Heart left ventricle (tissue), 16 donors: ENCODE data around the gene NUTF2. TPM values are rescaled to one million over a fixed set of nuclear protein-coding genes. Genes with fewer than 3 reads are reported as not detected.
A peak's percentile ranks its signal among the peaks of the same experiment; 100 is the strongest.

Source experiments
- ATAC-seq, 4 donors: fragments of 200-7000 bp; cut with Tn5 transposase; one replicate each; pipeline ENCODE4 v1.9.1; 2020 to 2022; ENCODE audit warnings: moderate library complexity in 4 of 4, mild to moderate bottlenecking in 3 of 4, moderate number of reproducible peaks in 1 of 4
- DNase-seq, 5 donors: peaks; one replicate each; pipeline ENCODE4 v3.0.0-alpha.2; 2020
- H3K27ac ChIP-seq, 12 donors: fragments of 200-600 bp; sonication (generic) in 4 of 12; one replicate each; pipeline versions ENCODE4 v1.5.0 to v1.8.0; 2016 to 2022; ENCODE audit warnings: mild to moderate bottlenecking in 2 of 12
- H3K27me3 ChIP-seq, 9 donors: fragments of 200-600 bp; sonication (generic) in 2 of 9; one replicate each; pipeline versions ENCODE4 v1.5.1 to v1.8.0; 2016 to 2022; ENCODE audit warnings: mild to moderate bottlenecking in 3 of 9
- H3K36me3 ChIP-seq, 9 donors: fragments of 200-600 bp; sonication (generic) in 2 of 9; one replicate each; pipeline versions ENCODE4 v1.5.0 to v1.8.0; 2018 to 2022; ENCODE audit warnings: mild to moderate bottlenecking in 2 of 9
- H3K4me1 ChIP-seq, 12 donors: fragments of 200-600 bp; sonication (generic) in 4 of 12; one replicate each; pipeline versions ENCODE4 v1.5.0 to v1.8.0; 2016 to 2022; ENCODE audit warnings: mild to moderate bottlenecking in 3 of 12
- H3K4me3 ChIP-seq, 12 donors: fragments of 200-600 bp; sonication (generic) in 4 of 12; one replicate each; pipeline versions ENCODE4 v1.5.0 to v1.8.0; 2017 to 2022; ENCODE audit warnings: mild to moderate bottlenecking in 9 of 12, moderate library complexity in 4 of 12
- H3K9me3 ChIP-seq, 12 donors: fragments of 200-600 bp; sonication (generic) in 4 of 12; one replicate each; pipeline versions ENCODE4 v1.5.0 to v1.8.0; 2016 to 2022; ENCODE audit warnings: mild to moderate bottlenecking in 1 of 12
- POLR2A ChIP-seq, 2 donors: fragments of 450-650 bp; IDR thresholded peaks; one replicate each; pipeline ENCODE4 v1.6.1; 2017; ENCODE audit warnings: antibody characterized with exemption in 2 of 2, mild to moderate bottlenecking in 2 of 2, moderate library complexity in 2 of 2
- WGBS, 4 donors: extraction: QIAGEN DNeasy Blood & Tissue Kit in 2 of 4; methylation state at CpG; one replicate each; pipeline versions ENCODE4 v1.1.5 to v1.1.7; 2013 to 2018; 5-methylcytosine and 5-hydroxymethylcytosine counted together
- intact Hi-C, 10 donors: fragments of 100-400 bp; cut with DNase I; formaldehyde crosslinking; loops; one replicate each; pipeline versions ENCODE4 v1.11.1 to v1.14.2; 2022
- polyA plus RNA-seq, 2 donors: library from polyadenylated mRNA; stranded (reverse); fragments of 200-250 nt; gene quantifications; one replicate each; pipeline ENCODE4 v1.2.3, GENCODE V29; 2013
- total RNA-seq, 9 donors: library from RNA; depleted of rRNA in 2 of 9; stranded (reverse); fragments of >200 nt in 2 of 9; fragmentation: NEBNext Ultra II Directional in 3 of 9; extraction: Animal tissue kit (Norgen Biotek cat#: 25700) in 3 of 9; gene quantifications; one replicate each; pipeline versions ENCODE4 v1.1.0 to v1.2.4, GENCODE V29; 2016 to 2023
- TF ChIP-seq, protein P1 (sequence below), 12 donors: fragments of 200-600 bp; sonication (generic) in 4 of 12; IDR thresholded peaks; one replicate each; pipeline versions ENCODE4 v1.5.0 to v1.8.0; 2018 to 2022; ENCODE audit warnings: antibody characterized with exemption in 12 of 12, mild to moderate bottlenecking in 5 of 12
- donor health status: ischemic (EF 13 %, LVEDD 7.1; RV severe dilation, severe dysfunction).
- donor health status: healthy with polysubstance abuse.
- donor health status: DM: no; HTN: yes; CAD: no.
- donor health status: DM: no; HTN: no; CAD: no.
- donor health status: ischemic (EF 25% LVEDD 6.9; RV normal size, moderate dysfunction).
- donor health status: ischemic (EF 25% LVEDD 5.7; RV mildly dilated, moderate dysfunction).
- donor health status: healthy.
- donor health status: DM: yes; HTN: yes; CAD: no.
- donor health status: ischemic (EF 35%, LVEDD 5.7; RV mildly dilated, moderate dysfunction).
- donor health status: nonischemic (EF 11% LVEDD 7.7; RV severe dilation, severe dysfunction).
- donor health status: DM: yes; HTN: yes; CAD: no.
- donor health status: PGD.
- donor health status: ischemic (EF 29% LVEDD 5.4; RV normal size, mild dysfunction).
- donor health status: nonischemic (EF 23%, LVEDD 6.1; RV moderate dilation, normal function).

NUTF2 gene
- total and polyA plus RNA-seq, 11 donors = 66.5 to 191 (median 93.9) TPM

DNA sequence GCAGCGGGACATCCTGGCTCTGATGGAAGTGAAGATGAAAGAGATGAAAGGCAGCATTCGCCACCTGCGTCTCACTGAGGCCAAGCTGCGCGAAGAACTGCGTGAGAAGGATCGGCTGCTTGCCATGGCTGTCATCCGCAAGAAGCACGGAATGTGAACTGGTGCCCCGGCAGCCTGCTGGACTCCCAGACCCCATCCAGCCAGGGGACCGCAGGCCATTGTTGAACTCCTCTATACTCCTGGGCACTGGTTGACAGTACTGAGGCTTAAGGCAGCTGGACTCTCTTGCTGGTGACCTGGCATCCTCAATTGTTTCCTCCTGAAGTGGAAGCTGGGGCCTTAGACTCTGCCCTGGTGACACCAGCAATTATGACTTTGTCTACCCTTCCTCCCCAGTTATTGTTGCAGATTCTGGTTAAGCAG lies 3.4 kb upstream of the NUTF2 start:
- Histone ChIP-seq H3K36me3 (peaks cover 0 to 4% (median 0%) of the 10 kb centered on the region in 9 donors), H3K27me3 (no peaks in the 10 kb centered on the region), H3K9me3 (no peaks in the 10 kb centered on the region), H3K27ac (peak overlapping the region; percentile 95 to 100 (median 98)), H3K4me1 (peaks cover 21 to 58% (median 41%) of the 10 kb centered on the region in 12 donors), H3K4me3 (peak overlapping the region; percentile 66 to 99 (median 76))
- intact Hi-C loops = no loop called here
- DNase-seq = no peak
- 4 to 9% (median 6%) methylated on average over 10 to 11 of the region's 11 CpGs for WGBS, 4 donors
- ATAC-seq = no peak
- TF ChIP-seq POLR2A (IDR thresholded peaks at IDR 0.05) = no peak
- TF ChIP-seq, protein P1, sequence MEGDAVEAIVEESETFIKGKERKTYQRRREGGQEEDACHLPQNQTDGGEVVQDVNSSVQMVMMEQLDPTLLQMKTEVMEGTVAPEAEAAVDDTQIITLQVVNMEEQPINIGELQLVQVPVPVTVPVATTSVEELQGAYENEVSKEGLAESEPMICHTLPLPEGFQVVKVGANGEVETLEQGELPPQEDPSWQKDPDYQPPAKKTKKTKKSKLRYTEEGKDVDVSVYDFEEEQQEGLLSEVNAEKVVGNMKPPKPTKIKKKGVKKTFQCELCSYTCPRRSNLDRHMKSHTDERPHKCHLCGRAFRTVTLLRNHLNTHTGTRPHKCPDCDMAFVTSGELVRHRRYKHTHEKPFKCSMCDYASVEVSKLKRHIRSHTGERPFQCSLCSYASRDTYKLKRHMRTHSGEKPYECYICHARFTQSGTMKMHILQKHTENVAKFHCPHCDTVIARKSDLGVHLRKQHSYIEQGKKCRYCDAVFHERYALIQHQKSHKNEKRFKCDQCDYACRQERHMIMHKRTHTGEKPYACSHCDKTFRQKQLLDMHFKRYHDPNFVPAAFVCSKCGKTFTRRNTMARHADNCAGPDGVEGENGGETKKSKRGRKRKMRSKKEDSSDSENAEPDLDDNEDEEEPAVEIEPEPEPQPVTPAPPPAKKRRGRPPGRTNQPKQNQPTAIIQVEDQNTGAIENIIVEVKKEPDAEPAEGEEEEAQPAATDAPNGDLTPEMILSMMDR (IDR thresholded peaks at IDR 0.05) = peak in 1 of 12 donors; percentile 3

GRCh38 chr16:67844497-67844896 lies 2.2 kb upstream of the NUTF2 start:
- H3K27me3 ChIP-seq = no peaks in the 10 kb centered on the region
- TF ChIP-seq POLR2A (IDR thresholded peaks at IDR 0.05) = no peak
- TF ChIP-seq, protein P1 (IDR thresholded peaks at IDR 0.05) = no peak
- peaks cover 24 to 69% (median 51%) of the 10 kb centered on the region in 12 donors for H3K4me1 ChIP-seq
- H3K36me3 ChIP-seq = peaks cover 0 to 5% (median 0%) of the 10 kb centered on the region in 9 donors
- 54 to 81% (median 61%) methylated on average over 4 of the region's 4 CpGs for WGBS, 4 donors
- peak overlapping the region in 5 of 12 donors; percentile 0 to 94 (median 68) for H3K4me3 ChIP-seq
- ATAC-seq (no peak), DNase-seq (no peak)
- H3K27ac ChIP-seq = peak overlapping the region in 8 of 12 donors; percentile 15 to 100 (median 98)
- intact Hi-C loops = no loop called here
- H3K9me3 ChIP-seq = no peaks in the 10 kb centered on the region

- Histone ChIP-seq H3K27ac (peak overlapping the region; percentile 88 to 100 (median 96)), H3K4me3 (peak overlapping the region in 11 of 12 donors; percentile 76 to 100 (median 98)), H3K36me3 (peaks cover 0 to 11% (median 0%) of the 10 kb centered on the region in 9 donors), H3K27me3 (no peaks in the 10 kb centered on the region), H3K4me1 (peaks cover 24 to 69% (median 51%) of the 10 kb centered on the region in 12 donors), H3K9me3 (no peaks in the 10 kb centered on the region)
- intact Hi-C loops = loop anchor here in 1 of 10 donors (2.0 to 5.0 kb wide), 2 partner anchors 17 to 38 kb away; partner anchors contain the start of genes RANBP10 and TSNAXIP1
- no peak for ATAC-seq
- 59 to 70% (median 65%) methylated on average over 5 of the region's 5 CpGs for WGBS, 4 donors
- no peak for TF ChIP-seq POLR2A (IDR thresholded peaks at IDR 0.05)
- TF ChIP-seq, protein P1 (IDR thresholded peaks at IDR 0.05) = no peak
- no peak for DNase-seq
These were observed 1.3 kb upstream of the NUTF2 start for GRCh38 chr16:67845291-67846062.

DNA sequence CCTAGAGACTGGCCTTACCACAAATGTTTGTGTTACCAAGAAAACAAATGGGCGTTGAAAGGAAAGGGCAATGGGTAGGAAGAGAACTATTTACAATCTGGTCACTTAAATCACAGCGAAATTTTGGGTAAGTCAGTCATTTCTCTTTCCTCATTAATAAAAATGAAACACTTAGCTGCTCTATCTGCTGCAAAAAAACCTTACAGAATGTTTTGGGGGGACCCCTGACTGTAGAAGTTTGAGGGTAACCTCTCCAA lies 742 bp upstream of the NUTF2 start:
- WGBS, 4 donors = 12 to 25% (median 19%) methylated on average over 2 of the region's 2 CpGs

More for the DNA sequence above, 742 bp upstream of the NUTF2 start:
- ATAC-seq (no peak), DNase-seq (no peak)
- Histone ChIP-seq H3K4me1 (peaks cover 24 to 69% (median 51%) of the 10 kb centered on the region in 12 donors), H3K27me3 (no peaks in the 10 kb centered on the region), H3K9me3 (no peaks in the 10 kb centered on the region), H3K4me3 (peak overlapping the region; percentile 76 to 100 (median 94)), H3K27ac (peak overlapping the region; percentile 88 to 100 (median 96)), H3K36me3 (peaks cover 0 to 12% (median 0%) of the 10 kb centered on the region in 9 donors)
- TF ChIP-seq, protein P1 (IDR thresholded peaks at IDR 0.05) = no peak
- TF ChIP-seq POLR2A (IDR thresholded peaks at IDR 0.05) = no peak
- intact Hi-C loops = loop anchor here in 1 of 10 donors (2.0 to 5.0 kb wide), 2 partner anchors 17 to 39 kb away; partner anchors contain the start of genes RANBP10 and TSNAXIP1
